NCI-H1436 treated with DMSO at 0.1 percent for 48 hours (cell line): ENCODE data around the gene NELL1.
"Not testable (repeated sequence)": the region's sequence is repeated elsewhere in the genome, so short reads cannot be mapped to it uniquely, and the experiment has no call there.

Experiments used
- DNase-seq: peaks from one replicate; lab custom pipeline; 2025; lab: John Stamatoyannopoulos, UW

The NELL1 gene

DNA sequence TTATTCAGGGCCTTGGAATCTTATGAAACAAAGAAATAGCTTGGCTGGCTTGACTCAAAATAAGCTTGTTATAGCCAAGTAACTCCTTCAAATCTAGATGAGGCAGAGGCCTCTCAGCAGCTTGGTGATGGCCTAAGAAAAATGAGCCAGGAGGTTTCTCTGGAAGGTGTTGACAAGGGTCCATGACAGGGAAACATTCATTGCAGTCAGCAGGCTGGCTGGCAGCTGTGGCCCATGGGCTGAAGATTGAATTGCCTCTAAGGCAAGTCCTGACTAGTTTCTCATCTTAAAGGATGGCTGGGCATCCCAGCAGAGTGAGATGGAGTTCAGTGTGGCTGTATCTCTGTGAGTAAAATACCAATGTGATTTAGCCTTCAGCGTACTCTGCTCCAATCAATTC lies 441.0 kb downstream of the NELL1 start:
- no peak for DNase-seq

- no peak for DNase-seq
Measured at GRCh38 chr11:21113876-21114275, 444.5 kb downstream of the NELL1 start.

DNA sequence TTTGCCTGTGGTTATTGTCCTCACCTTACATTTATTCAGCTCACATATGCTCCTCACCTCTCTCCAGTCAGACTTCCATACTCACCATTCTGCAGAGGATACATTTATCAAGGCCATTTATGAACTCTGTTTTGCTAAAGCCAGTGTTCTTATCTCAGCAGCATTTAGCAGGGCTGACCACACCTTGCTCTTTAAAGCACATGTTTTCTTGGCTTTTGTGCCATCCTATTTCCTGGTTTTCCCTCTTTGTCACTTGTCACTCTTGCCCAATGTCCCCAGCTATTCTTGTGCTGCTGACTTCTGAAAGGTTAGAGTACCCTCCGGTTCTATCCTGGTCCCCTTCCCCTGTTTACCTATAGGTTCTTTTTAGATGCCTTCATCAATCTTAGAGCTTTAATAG lies 446.6 kb downstream of the NELL1 start:
- DNase-seq: no peak

DNA sequence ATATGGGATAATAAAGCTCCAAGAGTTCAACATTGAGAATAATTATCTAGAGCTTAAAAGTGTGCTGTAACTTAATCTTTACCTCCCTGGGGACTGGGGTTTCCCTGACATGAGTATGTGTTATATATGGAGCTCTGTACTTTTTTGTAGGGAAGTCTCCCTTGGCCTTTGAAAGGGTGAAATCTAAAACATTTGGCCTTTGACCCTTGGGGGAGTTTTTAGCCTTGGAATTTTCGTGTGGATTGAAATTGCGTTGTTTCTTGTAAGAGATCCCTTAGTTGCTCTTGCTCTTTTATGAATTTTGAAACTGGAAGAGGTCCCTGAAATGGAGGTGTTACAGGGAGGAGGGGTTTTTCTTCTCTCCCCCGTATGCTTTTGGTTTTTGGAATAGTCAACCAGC lies 450.0 kb downstream of the NELL1 start:
- no peak for DNase-seq

DNA sequence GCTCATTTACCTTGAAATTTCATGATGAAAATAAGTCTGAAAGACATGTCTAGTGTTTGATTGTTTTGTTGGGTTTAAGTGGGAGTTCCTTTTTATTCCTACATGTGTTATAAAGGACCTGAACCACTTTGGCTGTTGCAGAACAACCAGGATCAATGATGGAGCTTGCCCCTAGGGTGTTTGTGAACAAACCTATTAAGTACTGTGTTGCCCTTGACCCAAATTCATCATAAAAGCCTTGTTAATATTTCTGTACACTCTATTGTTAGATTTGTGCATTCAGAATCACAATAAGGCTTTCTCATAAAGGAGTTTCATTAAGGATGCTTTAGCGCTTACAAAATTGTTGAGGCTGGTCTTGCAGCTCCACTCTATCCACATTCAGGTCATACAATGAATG lies 452.6 kb downstream of the NELL1 start:
- DNase-seq: no peak

DNA sequence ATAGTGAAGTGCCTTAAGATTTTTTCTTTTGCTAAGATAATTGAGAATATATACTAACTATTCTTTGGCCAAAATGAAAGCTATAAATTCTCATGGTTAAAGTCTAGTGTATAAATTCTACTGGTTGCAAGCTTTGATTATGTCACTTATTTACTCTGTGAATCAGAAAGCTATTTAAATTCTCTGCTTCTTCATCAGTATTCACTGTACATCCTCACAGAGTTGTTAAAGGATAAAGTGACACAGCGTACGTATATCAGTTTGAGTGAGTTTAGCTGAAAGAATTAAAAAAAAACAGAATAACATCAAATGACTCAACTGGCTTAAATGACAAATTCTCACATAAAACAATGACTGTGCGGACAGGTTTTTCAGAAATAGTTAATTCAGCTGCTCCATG lies 453.1 kb downstream of the NELL1 start:
- no peak for DNase-seq

DNA sequence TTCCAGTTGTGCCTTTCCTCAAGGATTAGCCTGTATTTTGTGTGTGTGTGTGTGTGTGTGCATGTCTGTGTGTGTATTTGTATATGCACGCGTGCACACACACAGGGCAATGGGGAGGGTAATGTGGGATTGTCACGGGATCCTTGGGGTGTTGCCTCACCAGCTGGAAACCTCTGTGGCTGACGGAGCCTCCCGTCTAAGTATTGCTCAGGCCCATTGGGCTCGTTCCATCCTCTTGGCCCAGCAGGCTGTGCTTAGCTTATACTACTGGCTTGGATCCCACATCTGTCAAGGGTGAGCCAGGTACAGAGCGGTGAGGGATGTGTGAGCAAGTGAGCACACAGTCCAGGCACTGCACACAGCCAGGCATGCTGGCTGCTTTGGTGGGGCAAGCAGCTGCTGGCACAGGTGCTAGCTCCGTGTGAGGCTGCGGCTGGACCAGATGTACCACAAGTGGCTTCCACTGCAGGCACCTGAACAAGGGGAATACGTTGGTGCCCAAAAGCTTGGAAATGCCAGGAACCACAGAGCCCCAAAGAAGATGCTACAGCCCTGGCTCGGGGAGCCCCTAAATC lies 462.8 kb downstream of the NELL1 start:
- DNase-seq: no peak

DNA sequence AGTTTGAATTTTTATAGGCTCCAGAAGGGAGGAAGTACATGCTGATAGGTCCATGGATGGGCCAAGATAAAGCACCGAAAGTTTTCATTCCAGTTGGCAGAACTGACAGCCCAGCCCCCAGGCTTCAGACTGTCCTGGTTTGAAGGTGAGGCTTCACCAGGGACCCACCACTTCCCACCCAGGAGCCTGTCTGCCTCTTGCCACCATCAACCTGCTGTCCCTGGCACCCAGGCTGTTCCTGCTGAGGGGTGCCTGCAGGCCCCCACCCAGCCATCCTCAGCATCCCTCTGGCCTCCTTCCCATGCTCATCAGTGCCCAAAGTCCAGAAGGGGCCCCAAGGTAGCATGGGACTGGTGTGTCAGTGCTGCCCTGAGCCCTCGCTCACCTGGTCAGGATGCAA lies 463.9 kb downstream of the NELL1 start:
- DNase-seq: no peak

DNA sequence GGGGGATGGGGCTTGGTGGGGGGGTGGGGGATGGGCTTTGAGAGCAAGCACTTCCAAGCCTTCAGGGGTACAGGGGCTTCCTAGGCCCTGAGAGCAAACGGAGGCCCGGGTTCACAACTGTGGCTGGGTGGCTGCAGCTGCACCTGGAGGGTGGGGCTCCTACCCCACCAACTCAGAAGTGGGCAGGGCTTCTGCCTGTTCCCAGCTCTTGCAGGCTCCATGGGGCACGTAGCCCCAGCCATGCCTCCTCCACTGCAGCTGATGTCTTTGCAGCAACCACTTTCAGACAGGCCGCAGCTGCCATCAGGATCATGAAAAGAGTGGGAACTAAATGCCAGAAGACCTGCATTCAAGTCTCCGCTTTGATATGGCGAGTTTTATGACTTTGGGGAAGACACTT lies 464.3 kb downstream of the NELL1 start:
- no peak for DNase-seq

DNA sequence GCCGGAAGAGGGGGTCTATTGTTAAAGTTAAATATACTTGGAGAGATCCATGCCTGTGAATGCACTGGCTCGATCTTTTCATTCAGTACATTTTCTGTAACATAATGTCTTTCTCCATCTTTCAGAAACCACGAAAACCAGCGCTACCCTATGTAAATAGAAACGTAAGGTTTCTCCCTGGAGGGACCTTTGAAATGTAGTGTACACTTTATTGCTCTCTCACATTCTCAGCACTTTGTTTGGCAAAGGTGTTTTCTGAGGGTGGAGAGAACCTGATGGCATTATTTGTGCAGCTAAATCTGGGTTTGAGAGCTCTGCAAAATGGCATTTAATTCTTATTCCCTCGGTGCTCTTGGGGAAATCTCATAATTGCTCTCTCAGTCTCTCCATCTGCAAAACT lies 468.4 kb downstream of the NELL1 start:
- DNase-seq: no peak

GRCh38 chr11:21141557-21141956 lies 472.2 kb downstream of the NELL1 start:
- DNase-seq: not testable (repeated sequence)

- DNase-seq: no peak
Measured at GRCh38 chr11:21142007-21142406, 472.6 kb downstream of the NELL1 start.

- DNase-seq: no peak
Measured at GRCh38 chr11:21144531-21144930, 475.1 kb downstream of the NELL1 start.

GRCh38 chr11:21148376-21148775 lies 479.0 kb downstream of the NELL1 start:
- no peak for DNase-seq

- DNase-seq: no peak
Measured at GRCh38 chr11:21160140-21160539, 490.8 kb downstream of the NELL1 start.

DNA sequence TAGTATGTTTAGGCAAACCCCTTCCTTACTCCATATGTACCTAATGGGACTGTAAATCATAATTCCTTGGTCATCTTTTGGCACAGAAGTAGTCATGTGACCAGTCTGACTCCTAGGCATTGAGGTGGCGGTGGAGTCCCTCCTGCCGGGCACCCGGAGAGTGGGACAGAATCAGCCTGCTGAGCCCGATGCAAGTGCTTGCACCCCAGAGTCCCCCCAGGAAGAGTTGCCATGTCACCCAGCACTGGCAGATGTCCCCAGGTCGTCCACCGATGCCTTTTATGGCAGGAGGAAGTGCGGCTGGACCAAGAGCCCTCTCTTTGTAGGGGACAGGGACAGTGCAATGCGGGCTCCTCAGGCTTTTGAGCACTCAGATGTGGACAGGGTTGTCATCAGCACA lies 500.3 kb downstream of the NELL1 start:
- DNase-seq: no peak

DNA sequence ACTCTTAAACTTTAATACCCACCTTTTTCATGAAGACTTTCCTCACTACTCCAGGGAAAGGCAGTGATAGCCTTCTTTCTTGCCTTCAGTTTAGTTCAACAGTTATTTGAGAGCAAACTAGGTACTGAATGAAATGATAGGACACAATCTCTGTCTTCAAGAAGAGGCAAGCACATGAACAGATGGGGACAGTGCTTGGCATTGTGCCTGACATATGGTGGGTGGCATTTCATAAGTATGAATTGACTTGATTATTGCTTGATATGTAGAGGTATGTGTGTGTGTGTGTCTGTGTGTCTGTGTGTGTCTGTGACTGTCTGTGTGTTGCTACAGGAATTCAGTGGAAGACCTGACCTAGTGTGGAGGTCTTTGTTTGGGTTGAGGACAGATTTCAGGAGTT lies 504.1 kb downstream of the NELL1 start:
- DNase-seq: no peak

- no peak for DNase-seq
Measured at GRCh38 chr11:21174781-21175180, 505.4 kb downstream of the NELL1 start.

DNA sequence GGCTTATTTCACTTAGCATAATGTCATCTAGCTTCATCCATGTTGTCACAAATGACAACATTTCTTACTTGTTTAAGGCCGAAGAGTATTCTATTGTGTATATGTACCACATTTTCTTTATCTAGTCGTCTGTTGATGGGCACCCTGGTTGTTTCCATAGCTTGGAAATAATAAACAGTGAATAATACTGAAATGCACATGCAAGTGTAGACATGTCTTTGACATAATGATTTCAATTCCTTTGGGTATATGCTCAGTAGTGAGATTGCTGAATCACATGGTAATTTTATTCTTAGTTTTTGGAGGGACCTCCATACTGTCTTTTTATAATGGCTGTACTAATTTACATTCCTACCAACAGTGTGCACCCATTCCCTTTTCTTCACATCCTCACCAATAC lies 508.0 kb downstream of the NELL1 start:
- DNase-seq: no peak

DNA sequence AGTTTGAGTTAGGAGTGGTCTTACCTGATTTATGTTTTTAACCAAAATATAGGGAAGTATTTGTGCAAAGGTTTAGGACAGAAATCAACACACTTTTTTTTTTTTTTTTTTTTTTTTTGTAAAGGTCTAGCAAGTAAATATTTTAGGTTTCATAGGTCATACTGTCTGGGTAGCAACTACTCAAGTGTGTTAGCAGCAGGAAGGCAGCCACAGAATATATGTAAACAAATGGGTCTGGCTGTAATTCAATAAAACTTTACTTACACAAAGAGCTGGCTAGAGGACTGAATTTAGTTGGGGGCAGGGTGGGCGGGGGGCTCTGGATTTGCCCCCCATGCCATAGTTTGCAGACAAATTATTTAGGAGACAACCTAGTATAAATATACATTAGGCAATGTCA lies 510.4 kb downstream of the NELL1 start:
- no peak for DNase-seq

DNA sequence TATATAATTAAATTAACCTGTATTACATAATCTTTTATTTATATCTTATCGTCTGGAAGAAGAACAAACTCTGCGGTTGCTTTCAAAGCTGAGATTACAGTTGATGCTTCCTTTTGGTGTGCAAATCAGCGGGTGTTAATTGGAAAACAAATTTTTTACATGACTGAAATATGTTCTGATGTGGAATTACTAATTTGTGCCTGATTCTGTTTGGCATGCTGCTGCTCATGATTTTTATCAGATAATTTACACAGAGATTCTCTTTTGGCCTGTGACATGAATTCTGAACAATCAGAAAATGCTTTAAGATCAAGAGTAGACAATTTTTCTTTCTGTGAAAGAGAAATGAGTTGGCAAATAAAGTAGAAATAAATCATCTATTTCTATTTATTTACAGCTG lies 510.8 kb downstream of the NELL1 start:
- DNase-seq: no peak

DNA sequence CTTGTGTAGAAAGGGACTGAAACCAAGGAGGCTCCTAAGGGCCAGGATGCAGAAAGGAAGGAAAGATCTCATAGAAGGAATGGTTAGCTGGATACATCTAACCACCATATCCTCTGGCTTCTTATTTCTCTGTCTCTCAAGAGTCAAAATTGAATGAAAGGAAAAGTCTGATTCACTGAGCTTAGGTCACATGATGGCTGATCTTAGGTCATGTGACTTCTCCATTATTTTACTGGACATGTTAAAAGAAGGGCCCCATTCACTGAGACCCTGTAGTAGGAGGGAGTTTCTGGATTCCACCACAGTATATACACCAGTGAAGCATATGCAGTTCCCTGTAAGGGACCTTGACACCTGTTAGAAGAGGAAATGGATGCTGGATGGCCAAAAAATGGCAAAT lies 516.6 kb downstream of the NELL1 start:
- no peak for DNase-seq

- DNase-seq: no peak
Measured at GRCh38 chr11:21190181-21190580, 520.8 kb downstream of the NELL1 start.

DNA sequence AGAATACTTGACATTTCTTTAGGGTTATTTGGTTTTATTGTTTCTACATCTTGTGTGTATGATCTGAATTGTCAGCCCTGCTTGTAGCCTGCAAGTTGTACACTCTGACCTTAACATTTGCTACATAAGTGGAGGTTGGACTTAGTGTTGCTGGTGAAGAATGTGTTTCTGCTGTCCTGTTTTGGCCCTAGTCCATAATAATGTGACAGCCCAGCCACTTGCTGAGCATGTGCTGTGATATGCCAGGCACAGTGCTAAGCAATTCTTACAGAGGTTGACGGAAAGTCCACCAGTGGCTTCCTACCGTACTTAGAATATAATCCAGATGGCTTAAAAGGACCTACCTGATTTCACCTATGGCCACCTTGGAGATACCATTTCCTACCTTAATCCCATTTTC lies 526.6 kb downstream of the NELL1 start:
- no peak for DNase-seq

DNA sequence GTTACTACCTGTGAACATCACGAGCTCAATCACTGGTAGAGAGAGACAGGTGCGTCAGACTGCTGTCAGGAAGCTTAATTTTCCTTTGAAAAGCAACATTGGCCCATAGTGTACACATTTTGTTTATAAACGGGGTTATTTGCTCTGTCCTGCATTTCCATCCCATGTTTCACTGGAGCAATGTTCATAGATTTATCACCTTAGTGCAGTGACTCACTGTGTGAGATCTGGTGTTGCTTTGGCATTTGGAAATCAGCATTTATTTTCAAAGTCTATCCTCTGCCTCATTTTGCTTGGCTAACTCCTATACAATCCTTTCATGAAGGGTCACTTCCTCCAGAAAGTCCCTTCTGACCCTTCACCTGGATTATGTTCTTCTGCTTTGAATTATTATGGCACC lies 529.1 kb downstream of the NELL1 start:
- DNase-seq: no peak
